Duodenal mucosa (tissue), 2 donors: ENCODE measurements around the gene UNC93B1.
"Not testable (repeated sequence)": the region's sequence is repeated elsewhere in the genome, so short reads cannot be mapped to it uniquely, and the experiment has no call there.

ENCODE experiments used
- H3K27ac ChIP-seq: one replicate; pipeline ENCODE4 v1.7.0; 2013; ENCODE audit warnings: low read depth, low read length
- H3K27me3 ChIP-seq, 2 donors: one replicate each; pipeline ENCODE4 v1.7.0; 2013; ENCODE audit warnings: low read length in 2 of 2, control low read depth in 1 of 2; ENCODE audit not compliant: insufficient read depth in 2 of 2, control insufficient read depth in 1 of 2
- H3K36me3 ChIP-seq, 2 donors: one replicate each; pipeline ENCODE4 v1.7.0; 2013; ENCODE audit warnings: low read length in 2 of 2, control low read depth in 1 of 2; ENCODE audit not compliant: insufficient read depth in 2 of 2, control insufficient read depth in 1 of 2
- H3K4me1 ChIP-seq, 2 donors: one replicate each; pipeline ENCODE4 v1.7.0; 2013; ENCODE audit warnings: low read length in 2 of 2, control low read depth in 1 of 2; ENCODE audit not compliant: insufficient read depth in 2 of 2, control insufficient read depth in 1 of 2
- H3K4me3 ChIP-seq, 2 donors: one replicate each; pipeline ENCODE4 v1.7.0; 2013; ENCODE audit warnings: low read length in 2 of 2, low read depth in 1 of 2
- H3K9ac ChIP-seq, 2 donors: one replicate each; pipeline ENCODE4 v1.7.0; 2013; ENCODE audit warnings: low read length in 2 of 2, low read depth in 1 of 2
- H3K9me3 ChIP-seq, 2 donors: one replicate each; pipeline ENCODE4 v1.7.0; 2013; ENCODE audit warnings: low read length in 2 of 2, control low read depth in 1 of 2; ENCODE audit not compliant: control insufficient read depth in 1 of 2

Gene UNC93B1

DNA sequence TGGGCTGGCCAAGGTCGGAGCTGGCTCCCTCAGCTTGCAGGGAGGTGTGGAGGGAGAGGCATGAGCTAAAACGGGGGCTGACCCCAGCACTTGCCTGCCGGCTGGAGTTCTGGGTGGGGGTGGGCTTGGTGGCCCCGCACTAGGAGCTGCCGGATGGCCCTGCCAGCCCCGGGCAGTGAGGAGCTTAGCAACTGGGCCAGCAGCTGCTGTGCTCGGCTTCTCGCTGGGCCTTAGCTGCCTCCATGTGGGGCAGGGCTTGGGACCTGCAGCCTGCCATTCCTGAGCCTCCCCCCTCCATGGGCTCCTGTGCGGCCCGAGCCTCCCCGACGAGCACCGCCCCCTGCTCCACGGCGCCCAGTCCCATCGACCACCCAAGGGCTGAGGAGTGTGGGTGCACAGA lies 40.7 kb downstream of the UNC93B1 start:
- H3K36me3 ChIP-seq, H3K9ac ChIP-seq, H3K27ac ChIP-seq, H3K4me1 ChIP-seq, H3K9me3 ChIP-seq, H3K27me3 ChIP-seq, H3K4me3 ChIP-seq: not testable (repeated sequence)

DNA sequence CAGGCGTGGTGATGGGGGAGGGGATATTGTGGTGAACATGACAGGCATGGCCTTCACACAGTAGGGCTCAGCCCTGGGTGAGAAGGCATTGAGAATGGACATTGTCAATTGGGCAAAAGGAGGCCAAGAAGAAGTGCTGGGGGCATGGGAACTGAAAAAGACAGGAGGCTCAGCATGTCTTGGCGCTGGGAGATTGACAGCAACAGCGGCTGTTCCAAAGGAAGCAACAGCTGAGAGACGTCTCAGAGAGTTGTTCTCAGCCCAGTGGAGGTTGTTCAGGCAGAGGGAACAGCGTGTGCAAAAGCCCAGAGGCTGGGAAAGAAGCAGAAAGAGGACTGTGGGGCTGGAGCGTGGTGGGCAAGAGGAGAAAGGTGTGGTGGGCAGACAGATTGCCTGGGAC lies 47.7 kb downstream of the UNC93B1 start:
- H3K4me3 ChIP-seq, H3K27ac ChIP-seq, H3K9me3 ChIP-seq, H3K9ac ChIP-seq, H3K27me3 ChIP-seq, H3K4me1 ChIP-seq, H3K36me3 ChIP-seq: not testable (repeated sequence)

DNA sequence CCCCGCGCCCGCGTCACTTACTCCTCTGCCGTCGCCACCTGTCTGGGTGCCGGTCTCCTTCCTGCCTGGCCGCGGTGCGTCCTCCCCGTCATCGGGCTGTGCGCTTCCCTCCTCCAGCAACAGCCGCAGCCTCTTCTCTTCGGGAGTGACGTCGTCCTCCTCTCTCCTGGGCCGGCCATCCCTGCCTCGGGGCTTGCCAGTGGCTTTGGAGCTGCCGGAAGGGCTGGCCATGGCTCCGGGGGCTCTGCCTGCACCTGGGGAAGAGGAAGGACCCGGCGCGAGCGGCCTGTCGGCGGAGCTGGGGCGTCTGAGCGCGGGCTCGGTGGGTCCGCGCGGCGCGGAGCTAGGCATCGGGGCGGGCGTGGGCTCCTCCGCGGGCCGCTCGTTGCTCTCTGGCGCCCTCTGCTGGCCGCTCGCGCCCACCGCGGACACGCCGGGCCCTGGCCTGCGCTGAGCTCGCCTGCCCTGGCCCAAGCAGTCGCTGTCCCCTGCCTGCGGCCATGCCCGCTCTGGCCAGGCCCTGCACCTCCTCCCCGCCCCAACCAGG lies 48.4 kb downstream of the UNC93B1 start:
- Histone ChIP-seq H3K4me3 (peak overlapping the region in 1 of 2 donors; percentile 64), H3K9ac (peak overlapping the region in 1 of 2 donors; percentile 39)
- not testable (repeated sequence) for H3K9me3 ChIP-seq, H3K27me3 ChIP-seq, H3K27ac ChIP-seq, H3K36me3 ChIP-seq, H3K4me1 ChIP-seq

DNA sequence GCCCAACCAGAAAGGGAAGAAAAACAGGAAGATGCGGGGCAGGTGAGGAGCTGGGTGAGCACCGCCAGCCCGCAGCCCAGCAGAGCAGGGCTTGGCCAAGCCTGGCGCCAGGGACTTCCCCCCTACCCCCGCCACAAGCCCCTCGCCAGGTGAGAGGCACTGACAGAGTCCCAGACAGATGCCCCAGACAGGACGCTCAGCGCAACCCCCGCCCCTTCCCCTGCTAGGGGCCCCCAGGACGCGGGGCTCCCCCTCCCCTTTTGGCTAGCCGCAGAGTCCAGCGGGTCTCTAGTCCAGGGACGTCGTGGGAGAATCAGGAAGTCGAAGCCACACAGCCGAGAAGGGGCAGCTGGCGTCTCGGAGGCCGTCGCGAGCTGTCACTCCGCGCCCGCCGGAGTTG lies 48.9 kb downstream of the UNC93B1 start:
- H3K9ac ChIP-seq, H3K9me3 ChIP-seq, H3K4me1 ChIP-seq, H3K36me3 ChIP-seq, H3K27me3 ChIP-seq, H3K27ac ChIP-seq: not testable (repeated sequence)
- H3K4me3 ChIP-seq, result peak overlapping the region in 1 of 2 donors; percentile 43

DNA sequence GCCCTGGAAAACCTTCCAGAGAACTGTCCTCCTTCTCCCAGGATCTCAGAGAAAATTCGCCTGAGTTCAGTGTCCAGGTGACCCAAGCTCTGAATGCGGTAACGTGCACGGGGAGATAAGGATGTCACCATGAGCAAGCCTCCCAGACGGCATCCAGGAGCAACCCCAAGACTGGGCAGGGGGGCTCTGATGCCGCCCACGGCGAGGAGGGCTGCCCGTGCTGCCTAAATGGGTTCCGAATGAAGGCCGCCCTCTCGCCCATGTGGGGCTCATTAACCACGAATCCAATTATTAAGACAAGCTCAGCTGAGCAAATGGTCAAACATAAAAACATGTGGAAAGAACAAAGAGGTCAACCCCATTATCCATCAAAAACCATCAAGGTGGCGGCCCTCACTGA lies 49.6 kb downstream of the UNC93B1 start:
- not testable (repeated sequence) for H3K4me3 ChIP-seq, H3K36me3 ChIP-seq, H3K27me3 ChIP-seq, H3K27ac ChIP-seq, H3K4me1 ChIP-seq, H3K9me3 ChIP-seq, H3K9ac ChIP-seq

DNA sequence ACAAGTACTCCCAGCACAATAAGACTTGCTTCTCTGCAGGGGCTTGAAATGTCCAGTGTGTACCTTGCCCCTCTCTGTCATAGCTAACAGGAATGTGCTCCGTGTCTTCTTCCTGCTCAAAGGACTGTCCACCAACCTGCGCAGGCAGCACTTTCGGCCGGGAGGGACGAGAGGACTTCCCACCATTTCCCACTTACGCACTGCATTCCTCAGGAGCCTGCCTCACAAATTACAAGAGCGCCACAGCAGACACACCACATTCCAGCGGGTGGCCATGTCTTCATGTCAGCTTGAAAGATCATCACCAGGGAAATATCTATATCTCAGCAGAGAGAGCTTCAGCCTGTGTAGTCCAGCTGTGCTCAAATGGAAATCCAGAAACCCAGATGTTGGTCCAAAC lies 53.2 kb downstream of the UNC93B1 start:
- not testable (repeated sequence) for H3K27ac ChIP-seq, H3K36me3 ChIP-seq, H3K9ac ChIP-seq, H3K27me3 ChIP-seq, H3K4me3 ChIP-seq, H3K9me3 ChIP-seq, H3K4me1 ChIP-seq

DNA sequence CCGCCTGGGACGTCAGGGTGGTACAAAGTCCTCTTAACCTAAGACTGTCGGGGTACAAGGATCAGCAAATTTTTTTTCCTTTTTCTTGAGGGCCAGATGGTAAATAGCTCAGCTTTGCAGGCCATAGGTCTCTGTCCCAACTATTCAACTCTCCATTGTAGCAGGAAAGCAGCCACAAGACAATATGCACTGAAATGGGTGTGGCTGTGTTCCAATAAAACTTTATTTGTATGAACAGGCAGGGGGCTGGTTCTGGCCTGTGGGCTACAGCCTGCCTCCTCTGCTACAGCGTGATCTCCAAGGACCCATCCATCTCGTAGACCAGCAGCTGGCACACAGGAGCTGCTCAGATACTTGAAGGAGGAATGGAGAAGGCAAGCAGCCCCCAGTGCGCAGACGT lies 56.1 kb downstream of the UNC93B1 start:
- not testable (repeated sequence) for H3K27ac ChIP-seq, H3K4me3 ChIP-seq, H3K27me3 ChIP-seq, H3K4me1 ChIP-seq, H3K9ac ChIP-seq, H3K9me3 ChIP-seq, H3K36me3 ChIP-seq

DNA sequence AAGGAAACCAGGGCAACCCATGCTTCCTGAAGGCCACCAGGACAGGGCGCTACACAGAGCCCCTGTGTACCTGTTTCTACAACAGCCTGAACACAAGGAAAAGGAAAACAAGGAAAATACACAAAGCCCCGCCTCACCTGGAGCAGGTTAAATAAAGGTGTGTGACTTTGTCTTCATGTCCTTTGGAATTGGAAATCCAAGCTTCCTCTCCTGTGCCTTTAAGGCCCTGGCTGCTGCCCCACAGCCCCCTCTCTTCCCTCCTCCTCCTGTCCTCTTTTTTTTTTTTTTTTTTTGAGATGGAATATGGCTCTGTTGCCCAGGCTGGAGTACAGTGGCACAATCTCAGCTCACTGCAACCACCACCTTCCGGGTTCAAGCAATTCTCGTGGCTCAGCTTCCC lies 57.5 kb downstream of the UNC93B1 start:
- H3K4me1 ChIP-seq, H3K4me3 ChIP-seq, H3K36me3 ChIP-seq, H3K9ac ChIP-seq, H3K27me3 ChIP-seq, H3K27ac ChIP-seq, H3K9me3 ChIP-seq: not testable (repeated sequence)

DNA sequence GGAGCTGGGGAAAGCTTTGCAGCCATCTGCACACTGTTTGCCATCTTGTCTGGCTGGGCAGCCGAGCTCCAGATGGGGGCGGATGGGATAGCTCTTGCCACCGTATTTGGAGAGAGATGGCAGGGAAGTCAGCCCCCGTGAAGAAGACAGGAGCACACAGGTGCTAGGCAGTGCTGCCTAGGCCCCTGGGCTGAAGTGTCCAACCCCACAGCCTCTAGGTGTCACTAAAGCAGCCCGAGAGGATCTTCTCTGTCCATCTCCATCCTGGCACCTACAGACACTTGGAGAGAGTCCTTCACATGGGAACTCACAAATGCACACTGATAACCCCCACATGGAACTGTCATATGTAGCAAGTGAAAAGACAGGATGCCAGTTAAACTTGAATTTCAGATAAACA lies 60.5 kb downstream of the UNC93B1 start:
- H3K9me3 ChIP-seq, H3K4me3 ChIP-seq, H3K27me3 ChIP-seq, H3K36me3 ChIP-seq, H3K27ac ChIP-seq, H3K9ac ChIP-seq, H3K4me1 ChIP-seq: not testable (repeated sequence)
